ENCODE data around the gene DENND6B.

DNA sequence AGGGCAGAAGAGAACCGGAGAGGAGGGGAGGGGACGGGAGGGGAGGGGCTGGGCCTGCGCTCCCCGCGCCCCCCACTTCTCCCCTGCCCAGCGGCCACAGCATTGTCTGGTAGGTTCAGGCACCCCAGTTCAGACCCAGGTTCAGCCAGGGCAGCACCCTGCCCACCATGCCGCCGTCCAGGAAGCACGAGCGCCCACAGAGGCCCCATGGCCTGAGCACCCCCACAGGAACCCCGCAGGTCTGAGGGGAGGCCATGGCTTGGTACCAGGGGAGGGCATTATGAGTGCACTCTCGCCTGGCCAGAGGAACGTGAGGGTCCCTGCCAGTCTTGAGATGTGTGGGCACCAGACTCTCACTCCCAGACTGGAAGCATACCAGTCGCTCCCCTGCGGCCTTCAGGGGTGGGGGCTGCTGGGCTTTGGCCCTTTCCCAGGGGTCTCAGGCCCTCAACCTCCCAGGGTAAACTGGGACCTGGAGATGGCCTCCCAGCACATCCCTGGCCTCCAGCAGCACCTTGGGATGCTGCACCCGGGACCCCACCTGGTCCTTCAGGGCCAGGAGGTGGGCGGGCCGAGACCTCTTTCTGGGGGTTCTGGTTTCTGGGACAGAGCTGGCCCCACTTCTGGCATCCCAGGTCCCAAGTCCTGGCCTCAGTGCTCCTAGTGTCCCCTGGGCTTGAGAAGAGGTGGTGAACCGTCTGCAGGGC, 18.8 kb downstream of the DENND6B start:
- TF ChIP-seq, protein P1, sequence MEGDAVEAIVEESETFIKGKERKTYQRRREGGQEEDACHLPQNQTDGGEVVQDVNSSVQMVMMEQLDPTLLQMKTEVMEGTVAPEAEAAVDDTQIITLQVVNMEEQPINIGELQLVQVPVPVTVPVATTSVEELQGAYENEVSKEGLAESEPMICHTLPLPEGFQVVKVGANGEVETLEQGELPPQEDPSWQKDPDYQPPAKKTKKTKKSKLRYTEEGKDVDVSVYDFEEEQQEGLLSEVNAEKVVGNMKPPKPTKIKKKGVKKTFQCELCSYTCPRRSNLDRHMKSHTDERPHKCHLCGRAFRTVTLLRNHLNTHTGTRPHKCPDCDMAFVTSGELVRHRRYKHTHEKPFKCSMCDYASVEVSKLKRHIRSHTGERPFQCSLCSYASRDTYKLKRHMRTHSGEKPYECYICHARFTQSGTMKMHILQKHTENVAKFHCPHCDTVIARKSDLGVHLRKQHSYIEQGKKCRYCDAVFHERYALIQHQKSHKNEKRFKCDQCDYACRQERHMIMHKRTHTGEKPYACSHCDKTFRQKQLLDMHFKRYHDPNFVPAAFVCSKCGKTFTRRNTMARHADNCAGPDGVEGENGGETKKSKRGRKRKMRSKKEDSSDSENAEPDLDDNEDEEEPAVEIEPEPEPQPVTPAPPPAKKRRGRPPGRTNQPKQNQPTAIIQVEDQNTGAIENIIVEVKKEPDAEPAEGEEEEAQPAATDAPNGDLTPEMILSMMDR (IDR thresholded peaks at IDR 0.05): no peak
- no peak for TF ChIP-seq POLR2A (IDR thresholded peaks at IDR 0.05)

All from body of pancreas (tissue), 4 donors.